ENCODE data around the gene TBC1D9.

TBC1D9 gene

DNA sequence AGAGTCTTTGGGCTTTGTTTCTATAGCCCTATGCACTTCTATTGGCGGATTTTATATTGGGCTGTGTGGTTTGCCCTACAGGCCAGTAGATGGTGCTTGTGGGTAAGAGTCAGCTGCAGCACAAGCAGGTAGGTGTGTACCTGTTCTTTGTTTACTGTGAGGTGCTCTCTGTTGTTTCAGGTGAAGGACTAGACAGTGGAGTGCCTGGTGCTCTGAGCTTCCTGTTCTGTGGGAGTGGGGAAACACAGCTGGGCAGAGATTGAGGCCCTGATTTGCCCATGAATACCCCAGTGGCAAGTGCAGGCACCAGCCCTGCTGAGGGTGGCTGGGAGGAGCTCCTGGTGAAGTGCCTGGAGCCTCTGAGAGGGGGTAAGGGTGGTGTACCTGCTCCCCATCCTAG lies 161.1 kb downstream of the TBC1D9 start:
- Histone ChIP-seq H2AFZ (ENCODE audit: low read depth, low read length, severe bottlenecking) (no peak overlapping the region), H3K36me3 (ENCODE audit: low read length) (no peaks in the 10 kb centered on the region), H3F3A (ENCODE audit: insufficient read depth) (no peaks in the 10 kb centered on the region), H3K4me3 (ENCODE audit: insufficient read depth, low read length, poor library complexity, severe bottlenecking) (no peak overlapping the region), H3K9me3 (ENCODE audit: insufficient read depth, low read length) (no peaks in the 10 kb centered on the region), H3K27ac (ENCODE audit: low read depth, low read length) (no peak overlapping the region), H3K79me2 (ENCODE audit: insufficient read depth, low read length) (no peaks in the 10 kb centered on the region), H3K9ac (ENCODE audit: low read length) (no peak overlapping the region), H3K27me3 (ENCODE audit: low read length) (no peaks in the 10 kb centered on the region), H3K4me2 (ENCODE audit: low read depth, low read length, poor library complexity, severe bottlenecking) (no peak overlapping the region), H4K20me1 (ENCODE audit: low read depth, low read length) (no peaks in the 10 kb centered on the region), H3K9me2 (replicated peaks; ENCODE audit: insufficient read depth, low read length) (no peaks in the 10 kb centered on the region)
- TF ChIP-seq EZH2phosphoT487 (conservative IDR thresholded peaks at IDR 0.05; ENCODE audit: low read length) = no peak
- TF ChIP-seq, protein P1, sequence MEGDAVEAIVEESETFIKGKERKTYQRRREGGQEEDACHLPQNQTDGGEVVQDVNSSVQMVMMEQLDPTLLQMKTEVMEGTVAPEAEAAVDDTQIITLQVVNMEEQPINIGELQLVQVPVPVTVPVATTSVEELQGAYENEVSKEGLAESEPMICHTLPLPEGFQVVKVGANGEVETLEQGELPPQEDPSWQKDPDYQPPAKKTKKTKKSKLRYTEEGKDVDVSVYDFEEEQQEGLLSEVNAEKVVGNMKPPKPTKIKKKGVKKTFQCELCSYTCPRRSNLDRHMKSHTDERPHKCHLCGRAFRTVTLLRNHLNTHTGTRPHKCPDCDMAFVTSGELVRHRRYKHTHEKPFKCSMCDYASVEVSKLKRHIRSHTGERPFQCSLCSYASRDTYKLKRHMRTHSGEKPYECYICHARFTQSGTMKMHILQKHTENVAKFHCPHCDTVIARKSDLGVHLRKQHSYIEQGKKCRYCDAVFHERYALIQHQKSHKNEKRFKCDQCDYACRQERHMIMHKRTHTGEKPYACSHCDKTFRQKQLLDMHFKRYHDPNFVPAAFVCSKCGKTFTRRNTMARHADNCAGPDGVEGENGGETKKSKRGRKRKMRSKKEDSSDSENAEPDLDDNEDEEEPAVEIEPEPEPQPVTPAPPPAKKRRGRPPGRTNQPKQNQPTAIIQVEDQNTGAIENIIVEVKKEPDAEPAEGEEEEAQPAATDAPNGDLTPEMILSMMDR (IDR thresholded peaks at IDR 0.05; ENCODE audit: insufficient read depth, low read length, poor library complexity, severe bottlenecking) = peak; percentile 34

DNA sequence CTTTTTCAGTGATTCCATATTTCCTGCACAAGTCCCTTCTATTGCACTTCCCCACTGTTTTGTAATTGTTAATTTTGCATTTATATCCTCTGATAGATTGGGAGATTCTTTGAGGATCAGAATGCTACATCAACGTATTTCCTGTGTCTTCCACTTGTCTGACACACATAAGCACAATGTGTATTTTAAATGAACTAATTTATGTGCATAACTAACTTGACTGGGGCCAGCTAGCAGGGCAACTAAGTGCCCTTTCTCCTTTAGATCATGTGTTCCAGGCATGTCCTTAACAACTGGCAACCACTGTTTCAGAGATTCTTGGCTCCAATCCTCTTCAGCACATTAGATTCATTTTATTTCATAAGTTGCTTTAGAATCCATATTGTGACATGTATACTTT lies 171.7 kb downstream of the TBC1D9 start:
- Histone ChIP-seq H3K9me2 (replicated peaks; ENCODE audit: insufficient read depth, low read length) (no peaks in the 10 kb centered on the region), H3K4me2 (ENCODE audit: low read depth, low read length, poor library complexity, severe bottlenecking) (no peak overlapping the region), H3K36me3 (ENCODE audit: low read length) (no peaks in the 10 kb centered on the region), H3F3A (ENCODE audit: insufficient read depth) (no peaks in the 10 kb centered on the region), H4K20me1 (ENCODE audit: low read depth, low read length) (no peaks in the 10 kb centered on the region), H3K9ac (ENCODE audit: low read length) (no peak overlapping the region), H3K79me2 (ENCODE audit: insufficient read depth, low read length) (no peaks in the 10 kb centered on the region), H2AFZ (ENCODE audit: low read depth, low read length, severe bottlenecking) (no peak overlapping the region), H3K4me3 (ENCODE audit: insufficient read depth, low read length, poor library complexity, severe bottlenecking) (no peak overlapping the region), H3K27me3 (ENCODE audit: low read length) (no peaks in the 10 kb centered on the region), H3K27ac (ENCODE audit: low read depth, low read length) (no peak overlapping the region), H3K9me3 (ENCODE audit: insufficient read depth, low read length) (no peaks in the 10 kb centered on the region)
- TF ChIP-seq, protein P1 (IDR thresholded peaks at IDR 0.05; ENCODE audit: insufficient read depth, low read length, poor library complexity, severe bottlenecking) = no peak

DNA sequence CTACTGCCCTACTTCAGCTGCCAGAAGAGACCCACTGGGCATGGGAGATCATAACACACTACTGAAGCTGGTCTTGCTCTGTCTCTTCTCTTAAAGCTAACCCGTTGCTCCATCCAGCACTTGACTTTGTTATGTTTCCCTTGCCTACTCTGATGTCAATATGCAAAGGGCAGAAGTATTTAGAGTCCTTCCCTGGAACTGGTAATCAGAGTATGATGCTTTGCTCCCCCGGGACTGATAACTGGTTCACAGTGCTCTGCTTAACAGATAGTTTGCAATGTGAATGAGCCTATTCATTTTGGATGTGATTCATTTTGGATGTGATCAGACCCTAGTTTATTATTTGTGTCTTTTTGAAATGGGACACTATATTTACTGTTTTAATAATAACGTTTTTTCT lies 175.1 kb downstream of the TBC1D9 start:
- H4K20me1 ChIP-seq (ENCODE audit: low read depth, low read length) = no peaks in the 10 kb centered on the region
- no peak overlapping the region for H3K4me3 ChIP-seq (ENCODE audit: insufficient read depth, low read length, poor library complexity, severe bottlenecking)
- no peak overlapping the region for H2AFZ ChIP-seq (ENCODE audit: low read depth, low read length, severe bottlenecking)
- no peaks in the 10 kb centered on the region for H3K36me3 ChIP-seq (ENCODE audit: low read length)
- H3K9me2 ChIP-seq (replicated peaks; ENCODE audit: insufficient read depth, low read length) = no peaks in the 10 kb centered on the region
- no peak overlapping the region for H3K27ac ChIP-seq (ENCODE audit: low read depth, low read length)
- H3K9me3 ChIP-seq (ENCODE audit: insufficient read depth, low read length) = no peaks in the 10 kb centered on the region
- no peak for TF ChIP-seq EZH2phosphoT487 (conservative IDR thresholded peaks at IDR 0.05; ENCODE audit: low read length)
- TF ChIP-seq, protein P1 (IDR thresholded peaks at IDR 0.05; ENCODE audit: insufficient read depth, low read length, poor library complexity, severe bottlenecking) = no peak
- no peak overlapping the region for H3K4me2 ChIP-seq (ENCODE audit: low read depth, low read length, poor library complexity, severe bottlenecking)
- H3F3A ChIP-seq (ENCODE audit: insufficient read depth) = no peaks in the 10 kb centered on the region
- no peaks in the 10 kb centered on the region for H3K79me2 ChIP-seq (ENCODE audit: insufficient read depth, low read length)
- no peaks in the 10 kb centered on the region for H3K27me3 ChIP-seq (ENCODE audit: low read length)
- H3K9ac ChIP-seq (ENCODE audit: low read length) = no peak overlapping the region

DNA sequence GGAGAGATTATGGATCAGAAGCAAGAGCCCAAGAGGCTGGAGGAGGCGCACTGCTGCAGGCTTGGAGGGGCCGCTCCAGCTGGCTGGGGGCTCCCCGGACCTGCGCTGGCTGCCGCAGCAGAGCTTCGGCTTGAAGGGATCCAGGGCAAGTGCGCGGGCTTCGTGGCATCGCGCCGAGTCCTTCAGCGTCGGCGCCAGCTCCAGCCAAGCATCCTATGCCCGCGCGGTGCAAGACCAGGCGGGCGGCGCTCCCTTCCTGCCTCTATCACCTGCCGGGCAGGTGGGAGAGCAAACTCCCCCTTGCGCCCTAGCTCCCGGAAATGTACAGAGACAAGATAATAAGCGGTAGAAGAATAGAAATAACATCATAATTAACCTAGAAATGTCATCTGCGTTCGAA lies 176.9 kb downstream of the TBC1D9 start:
- no peak overlapping the region for H3K4me2 ChIP-seq (ENCODE audit: low read depth, low read length, poor library complexity, severe bottlenecking)
- H3K9ac ChIP-seq (ENCODE audit: low read length) = no peak overlapping the region
- no peaks in the 10 kb centered on the region for H3K9me2 ChIP-seq (replicated peaks; ENCODE audit: insufficient read depth, low read length)
- H4K20me1 ChIP-seq (ENCODE audit: low read depth, low read length) = no peaks in the 10 kb centered on the region
- no peaks in the 10 kb centered on the region for H3K79me2 ChIP-seq (ENCODE audit: insufficient read depth, low read length)
- H3K9me3 ChIP-seq (ENCODE audit: insufficient read depth, low read length) = no peaks in the 10 kb centered on the region
- no peaks in the 10 kb centered on the region for H3F3A ChIP-seq (ENCODE audit: insufficient read depth)
- H3K4me3 ChIP-seq (ENCODE audit: insufficient read depth, low read length, poor library complexity, severe bottlenecking) = no peak overlapping the region
- no peaks in the 10 kb centered on the region for H3K36me3 ChIP-seq (ENCODE audit: low read length)
- H3K27me3 ChIP-seq (ENCODE audit: low read length) = no peaks in the 10 kb centered on the region
- no peak overlapping the region for H2AFZ ChIP-seq (ENCODE audit: low read depth, low read length, severe bottlenecking)
- no peak overlapping the region for H3K27ac ChIP-seq (ENCODE audit: low read depth, low read length)
- TF ChIP-seq, protein P1 (IDR thresholded peaks at IDR 0.05; ENCODE audit: insufficient read depth, low read length, poor library complexity, severe bottlenecking) = no peak
- no peak for TF ChIP-seq EZH2phosphoT487 (conservative IDR thresholded peaks at IDR 0.05; ENCODE audit: low read length)

All from SU-DHL-6 (cell line).